Forelimb muscle (tissue), 1 donor: ENCODE results near the gene C14orf119. TPM values are rescaled to one million over a fixed set of nuclear protein-coding genes. Genes with fewer than 3 reads are reported as not detected.

Experiments used
- DNase-seq: peaks from one replicate; pipeline ENCODE4 v3.0.0-alpha.2; 2013; ENCODE audit warnings: low read depth
- polyA plus RNA-seq: library from polyadenylated mRNA; unstranded; fragments of 120-200 nt; gene quantifications from one replicate; pipeline ENCODE4 v1.2.1, GENCODE V29; 2013; ENCODE audit not compliant: insufficient read length

The C14orf119 gene
- polyA plus RNA-seq, 1 donor = 47.4 TPM

GRCh38 chr14:23109769-23110168, 14.5 kb downstream of the C14orf119 start:
- no peak for DNase-seq

GRCh38 chr14:23110579-23111365, 15.5 kb downstream of the C14orf119 start:
- no peak for DNase-seq

GRCh38 chr14:23112359-23113178, 17.3 kb downstream of the C14orf119 start:
- DNase-seq = no peak

GRCh38 chr14:23113431-23114119, 18.3 kb downstream of the C14orf119 start:
- DNase-seq = no peak

GRCh38 chr14:23114120-23114458, 18.8 kb downstream of the C14orf119 start:
- no peak for DNase-seq

GRCh38 chr14:23114669-23115038, 19.3 kb downstream of the C14orf119 start:
- DNase-seq = no peak

- no peak for DNase-seq
Observed at GRCh38 chr14:23115039-23115731, 19.9 kb downstream of the C14orf119 start.

- no peak for DNase-seq
Observed at GRCh38 chr14:23115918-23116317, 20.6 kb downstream of the C14orf119 start.

GRCh38 chr14:23117371-23118020, 22.2 kb downstream of the C14orf119 start:
- no peak for DNase-seq

- DNase-seq = no peak
Observed at GRCh38 chr14:23118506-23119362, 23.4 kb downstream of the C14orf119 start, which contains the start of gene CEBPE. Gene CEBPE, minus strand, starts transcription at chr14:23119255. Its CDS starts 164 bp downstream, at chr14:23119091.

GRCh38 chr14:23119363-23120327, 24.3 kb downstream of the C14orf119 start:
- DNase-seq = no peak

- peak; percentile 77 for DNase-seq
Observed at GRCh38 chr14:23120541-23121251, 25.4 kb downstream of the C14orf119 start.

GRCh38 chr14:23121361-23121771, 26.1 kb downstream of the C14orf119 start:
- DNase-seq = no peak

- DNase-seq = no peak
Observed at GRCh38 chr14:23122086-23122485, 26.8 kb downstream of the C14orf119 start.

GRCh38 chr14:23123419-23123818, 28.1 kb downstream of the C14orf119 start:
- DNase-seq = no peak

- DNase-seq = no peak
Observed at GRCh38 chr14:23124337-23124954, 29.1 kb downstream of the C14orf119 start.

GRCh38 chr14:23125011-23125410, 29.7 kb downstream of the C14orf119 start:
- no peak for DNase-seq
